Measurements from ENCODE around the gene UBB. TPM values are rescaled to one million over a fixed set of nuclear protein-coding genes. Genes with fewer than 3 reads are reported as not detected.

Gene UBB
- total RNA-seq, 1 experiment from 2014 or later, result 1,900 TPM

DNA sequence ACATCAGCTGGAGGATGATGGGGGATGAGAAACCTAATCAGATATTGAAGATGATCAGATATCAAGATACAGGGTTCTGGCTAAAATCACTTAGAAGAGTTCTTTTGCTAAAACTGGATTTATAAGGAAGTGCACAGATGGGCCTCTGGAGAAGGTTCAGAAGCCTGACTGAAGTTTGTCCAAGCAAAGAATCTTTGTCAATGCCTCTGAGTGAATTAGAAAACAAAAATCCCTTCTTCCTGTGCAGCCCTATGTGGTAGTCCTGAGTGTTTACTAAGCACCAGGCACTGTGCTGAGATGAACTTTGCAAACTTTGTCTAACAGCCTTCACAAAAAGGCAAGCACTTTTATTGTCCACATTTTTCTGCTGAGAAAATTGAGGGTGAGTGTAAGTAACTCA is 16.3 kb upstream of the UBB start:
- DNase-seq, result no peak
- Histone ChIP-seq H3K36me3 (ENCODE audit: control insufficient read depth, insufficient read depth, low read length) (no peaks in the 10 kb centered on the region), H3K4me3 (ENCODE audit: low read depth, low read length) (no peak overlapping the region), H3K4me1 (0 out of 2 replicates have a peak, but pooled peaks cover 4% of the 10 kb centered on the region), H3K27me3 (replicated peaks; ENCODE audit: control insufficient read depth, insufficient read depth, low read length) (no peaks in the 10 kb centered on the region), H3K9me3 (no peaks in the 10 kb centered on the region)
- H3K27me3 Mint-ChIP-seq (ENCODE audit: insufficient read depth, unreplicated experiment), result no peaks in the 10 kb centered on the region
- H3K27ac Mint-ChIP-seq (ENCODE audit: unreplicated experiment), result no peak overlapping the region
- no peaks in the 10 kb centered on the region for H3K9me3 Mint-ChIP-seq (ENCODE audit: unreplicated experiment)
- H3K36me3 Mint-ChIP-seq (ENCODE audit: insufficient read depth, unreplicated experiment), result no peaks in the 10 kb centered on the region
- no TSS peak for BruUV-seq (replicated peaks)
- no peaks in the 10 kb centered on the region for H3K4me1 Mint-ChIP-seq (ENCODE audit: low read depth, unreplicated experiment)
- TF ChIP-seq, protein P1, sequence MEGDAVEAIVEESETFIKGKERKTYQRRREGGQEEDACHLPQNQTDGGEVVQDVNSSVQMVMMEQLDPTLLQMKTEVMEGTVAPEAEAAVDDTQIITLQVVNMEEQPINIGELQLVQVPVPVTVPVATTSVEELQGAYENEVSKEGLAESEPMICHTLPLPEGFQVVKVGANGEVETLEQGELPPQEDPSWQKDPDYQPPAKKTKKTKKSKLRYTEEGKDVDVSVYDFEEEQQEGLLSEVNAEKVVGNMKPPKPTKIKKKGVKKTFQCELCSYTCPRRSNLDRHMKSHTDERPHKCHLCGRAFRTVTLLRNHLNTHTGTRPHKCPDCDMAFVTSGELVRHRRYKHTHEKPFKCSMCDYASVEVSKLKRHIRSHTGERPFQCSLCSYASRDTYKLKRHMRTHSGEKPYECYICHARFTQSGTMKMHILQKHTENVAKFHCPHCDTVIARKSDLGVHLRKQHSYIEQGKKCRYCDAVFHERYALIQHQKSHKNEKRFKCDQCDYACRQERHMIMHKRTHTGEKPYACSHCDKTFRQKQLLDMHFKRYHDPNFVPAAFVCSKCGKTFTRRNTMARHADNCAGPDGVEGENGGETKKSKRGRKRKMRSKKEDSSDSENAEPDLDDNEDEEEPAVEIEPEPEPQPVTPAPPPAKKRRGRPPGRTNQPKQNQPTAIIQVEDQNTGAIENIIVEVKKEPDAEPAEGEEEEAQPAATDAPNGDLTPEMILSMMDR (IDR thresholded peaks at IDR 0.05; ENCODE audit: insufficient read depth in 1 of 2, low read depth in 1 of 2, low read length in 1 of 2, severe bottlenecking in 1 of 2, unreplicated experiment in 1 of 2), result no peak
- ChIA-PET CTCF (interaction anchor here (1.3 to 1.9 kb wide), 7 partner anchors 10 to 225 kb away, joined by 4 to 17 read pairs (median 9); partner anchors contain the start of genes CENPV and UBB), POLR2A (interaction anchor here (1.5 kb wide), 1 partner anchor 74 kb away, joined by 10 read pairs; no protein-coding TSS in a partner anchor)
- no peak overlapping the region for H3K4me3 Mint-ChIP-seq (ENCODE audit: unreplicated experiment)
- intact Hi-C loops (cut with micrococcal nuclease; ENCODE audit: unreplicated experiment), result no loop called here

DNA sequence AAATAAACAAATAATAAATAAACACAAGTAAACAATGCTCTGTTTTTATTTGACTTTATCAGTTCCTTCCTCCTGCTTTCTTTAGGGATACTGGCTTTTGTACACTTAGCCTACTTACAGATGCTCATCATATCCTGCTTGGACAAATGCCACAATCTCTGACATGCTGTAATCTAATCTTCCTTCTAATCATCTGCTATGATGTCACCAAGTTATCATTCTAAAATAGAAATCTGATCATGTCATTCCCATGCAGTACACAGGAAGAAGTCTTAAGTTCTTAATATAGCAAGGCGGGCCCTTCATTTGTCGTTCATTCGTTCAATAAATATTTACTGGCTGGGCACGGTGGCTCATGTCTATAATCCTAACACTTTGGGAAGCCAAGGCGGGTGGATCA is 9.1 kb upstream of the UBB start:
- POLR2A ChIA-PET, result no interaction called here

DNA sequence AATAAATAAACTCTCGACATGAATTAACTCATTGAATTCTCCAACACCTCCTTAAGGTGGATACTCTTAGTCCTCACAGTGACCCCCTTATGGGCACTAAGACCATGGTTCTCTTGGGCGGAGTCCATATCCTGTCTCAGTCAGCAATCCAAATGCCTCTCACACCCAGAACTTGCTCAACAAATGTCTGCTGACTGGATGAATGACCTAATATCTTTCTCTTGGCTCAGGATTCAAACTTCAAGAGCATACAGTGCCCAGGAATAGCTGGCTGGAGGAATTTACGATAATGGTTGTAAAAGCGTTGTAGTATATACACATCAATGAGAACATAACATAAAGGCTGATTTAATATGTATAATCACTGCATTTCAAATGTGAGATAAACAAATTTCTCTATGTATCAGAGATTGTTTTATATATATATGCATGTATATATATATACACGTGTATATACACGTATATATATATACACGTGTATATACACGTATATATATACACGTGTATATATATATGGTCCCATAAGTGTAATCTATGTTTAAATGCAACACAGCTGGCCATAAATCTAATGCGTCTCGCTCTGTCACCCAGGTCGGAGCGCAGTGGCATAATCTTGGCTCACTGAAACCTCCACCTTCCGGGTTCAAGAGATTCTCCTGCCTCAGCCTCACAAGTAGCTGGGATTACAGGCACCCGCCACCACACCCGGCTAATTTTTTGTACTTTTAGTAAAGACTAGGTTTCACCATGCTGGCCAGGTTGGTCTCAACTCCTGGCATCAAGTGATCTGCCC is 6.5 kb upstream of the UBB start:
- Histone ChIP-seq H3K9me3 (no peaks in the 10 kb centered on the region), H3K27me3 (replicated peaks; ENCODE audit: control insufficient read depth, insufficient read depth, low read length) (no peaks in the 10 kb centered on the region), H3K4me3 (ENCODE audit: low read depth, low read length) (no peak overlapping the region), H3K36me3 (ENCODE audit: control insufficient read depth, insufficient read depth, low read length) (no peaks in the 10 kb centered on the region), H3K4me1 (no peaks in the 10 kb centered on the region)
- no peaks in the 10 kb centered on the region for H3K9me3 Mint-ChIP-seq (ENCODE audit: unreplicated experiment)
- TF ChIP-seq, protein P1 (IDR thresholded peaks at IDR 0.05; ENCODE audit: insufficient read depth in 1 of 2, low read depth in 1 of 2, low read length in 1 of 2, severe bottlenecking in 1 of 2, unreplicated experiment in 1 of 2), result no peak
- POLR2A ChIA-PET, result interaction anchor here (0.6 to 0.8 kb wide), 2 partner anchors 33 to 65 kb away, joined by 5 to 7 read pairs; no protein-coding TSS in a partner anchor
- H3K4me1 Mint-ChIP-seq (ENCODE audit: low read depth, unreplicated experiment), result no peaks in the 10 kb centered on the region
- DNase-seq, result no peak
- no peak overlapping the region for H3K27ac Mint-ChIP-seq (ENCODE audit: unreplicated experiment)
- H3K36me3 Mint-ChIP-seq (ENCODE audit: insufficient read depth, unreplicated experiment), result no peaks in the 10 kb centered on the region
- no peak overlapping the region for H3K4me3 Mint-ChIP-seq (ENCODE audit: unreplicated experiment)
- CTCF ChIA-PET, result interaction anchor here (1.3 kb wide), 1 partner anchor 11 kb away, joined by 9 read pairs; no protein-coding TSS in a partner anchor
- intact Hi-C loops (cut with micrococcal nuclease; ENCODE audit: unreplicated experiment), result no loop called here
- no peaks in the 10 kb centered on the region for H3K27me3 Mint-ChIP-seq (ENCODE audit: insufficient read depth, unreplicated experiment)
- BruUV-seq (replicated peaks), result no TSS peak

More for the DNA sequence above, 9.1 kb upstream of the UBB start:
- DNase-seq, result no peak
- no peaks in the 10 kb centered on the region for H3K4me1 ChIP-seq
- H3K9me3 ChIP-seq, result no peaks in the 10 kb centered on the region
- Mint-ChIP-seq H3K4me3 (ENCODE audit: unreplicated experiment) (no peak overlapping the region), H3K36me3 (ENCODE audit: insufficient read depth, unreplicated experiment) (no peaks in the 10 kb centered on the region), H3K27ac (ENCODE audit: unreplicated experiment) (no peak overlapping the region), H3K4me1 (ENCODE audit: low read depth, unreplicated experiment) (no peaks in the 10 kb centered on the region), H3K9me3 (ENCODE audit: unreplicated experiment) (no peaks in the 10 kb centered on the region), H3K27me3 (ENCODE audit: insufficient read depth, unreplicated experiment) (no peaks in the 10 kb centered on the region)
- no TSS peak for BruUV-seq (replicated peaks)
- TF ChIP-seq, protein P1 (IDR thresholded peaks at IDR 0.05; ENCODE audit: insufficient read depth in 1 of 2, low read depth in 1 of 2, low read length in 1 of 2, severe bottlenecking in 1 of 2, unreplicated experiment in 1 of 2), result no peak
- CTCF ChIA-PET, result interaction anchor here (1.0 kb wide), 1 partner anchor 8 kb away, joined by 3 read pairs; no protein-coding TSS in a partner anchor
- H3K4me3 ChIP-seq (ENCODE audit: low read depth, low read length), result no peak overlapping the region
- H3K36me3 ChIP-seq (ENCODE audit: control insufficient read depth, insufficient read depth, low read length), result no peaks in the 10 kb centered on the region
- intact Hi-C loops (cut with micrococcal nuclease; ENCODE audit: unreplicated experiment), result no loop called here
- H3K27me3 ChIP-seq (replicated peaks; ENCODE audit: control insufficient read depth, insufficient read depth, low read length), result no peaks in the 10 kb centered on the region
